KOPT-K1 (cell line): Measurements from ENCODE around the gene SPATS2L.
A peak's percentile ranks its signal among the peaks of the same experiment; 100 is the strongest.

ENCODE experiments used
- H3K27ac ChIP-seq: fragments of 200-600 bp; sonication (generic); 2 replicates; pipeline ENCODE4 v1.5.1; 2016; ENCODE audit warnings: antibody characterized with exemption, mild to moderate bottlenecking, low read depth, low read length; ENCODE audit not compliant: poor library complexity, severe bottlenecking
- H3K36me3 ChIP-seq: fragments of 200-600 bp; sonication (generic); 2 replicates; pipeline ENCODE4 v1.5.1; 2017; ENCODE audit warnings: antibody characterized with exemption, mild to moderate bottlenecking, low read length, moderate library complexity; ENCODE audit not compliant: insufficient read depth
- H3K9me3 ChIP-seq: fragments of 200-600 bp; sonication (generic); 2 replicates; pipeline ENCODE4 v1.5.1; 2017; ENCODE audit warnings: antibody characterized with exemption, low read length, mild to moderate bottlenecking; ENCODE audit not compliant: insufficient read depth, poor library complexity, severe bottlenecking

The SPATS2L gene

GRCh38 chr2:200363279-200363678 lies 56.8 kb downstream of the SPATS2L start:
- H3K27ac ChIP-seq, result no peak overlapping the region
- no peaks in the 10 kb centered on the region for H3K9me3 ChIP-seq
- H3K36me3 ChIP-seq, result no peaks in the 10 kb centered on the region

- H3K36me3 ChIP-seq, result no peaks in the 10 kb centered on the region
- no peaks in the 10 kb centered on the region for H3K9me3 ChIP-seq
- H3K27ac ChIP-seq, result no peak overlapping the region
Measured at GRCh38 chr2:200364142-200364541, 57.6 kb downstream of the SPATS2L start.

DNA sequence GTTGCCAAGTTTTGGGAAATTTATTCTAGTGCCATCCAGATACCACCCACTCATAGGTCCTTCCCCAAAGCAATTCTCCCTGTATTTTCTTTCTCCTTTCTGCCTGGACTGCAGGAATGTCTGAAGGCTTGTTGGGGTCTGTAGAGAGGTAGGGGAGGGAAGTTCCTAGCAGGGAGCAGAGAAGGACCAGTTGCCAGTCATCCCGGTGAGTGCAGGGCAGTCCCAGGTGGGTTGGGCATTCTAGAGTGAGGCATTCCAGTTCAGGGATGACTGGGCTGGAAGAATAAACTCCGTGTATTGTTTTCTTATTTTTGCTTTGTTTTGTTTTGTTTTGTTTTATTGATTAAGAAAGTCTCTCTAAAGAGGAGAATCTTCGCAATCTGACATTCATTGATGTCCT lies 58.1 kb downstream of the SPATS2L start:
- H3K36me3 ChIP-seq, result no peaks in the 10 kb centered on the region
- no peaks in the 10 kb centered on the region for H3K9me3 ChIP-seq
- H3K27ac ChIP-seq, result no peak overlapping the region

DNA sequence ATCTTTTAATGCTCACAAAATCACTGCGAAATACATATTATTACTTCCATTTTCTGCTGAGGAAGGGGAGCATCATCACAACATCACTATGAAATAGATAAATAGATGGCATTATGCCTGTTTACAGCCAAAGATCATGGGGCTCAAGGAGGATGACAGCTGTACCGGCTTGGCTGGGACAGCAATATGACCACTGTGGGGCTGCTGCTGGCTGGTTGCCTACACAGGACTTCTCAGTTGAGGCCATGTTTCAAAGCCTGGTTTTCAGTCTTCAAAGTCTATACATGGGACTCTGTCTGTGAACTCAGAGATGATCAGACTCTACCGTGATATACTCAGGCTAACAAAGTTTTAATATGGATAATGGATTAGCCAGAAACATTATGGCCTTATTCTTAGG lies 58.7 kb downstream of the SPATS2L start:
- H3K27ac ChIP-seq, result no peak overlapping the region
- H3K9me3 ChIP-seq, result no peaks in the 10 kb centered on the region
- H3K36me3 ChIP-seq, result no peaks in the 10 kb centered on the region

DNA sequence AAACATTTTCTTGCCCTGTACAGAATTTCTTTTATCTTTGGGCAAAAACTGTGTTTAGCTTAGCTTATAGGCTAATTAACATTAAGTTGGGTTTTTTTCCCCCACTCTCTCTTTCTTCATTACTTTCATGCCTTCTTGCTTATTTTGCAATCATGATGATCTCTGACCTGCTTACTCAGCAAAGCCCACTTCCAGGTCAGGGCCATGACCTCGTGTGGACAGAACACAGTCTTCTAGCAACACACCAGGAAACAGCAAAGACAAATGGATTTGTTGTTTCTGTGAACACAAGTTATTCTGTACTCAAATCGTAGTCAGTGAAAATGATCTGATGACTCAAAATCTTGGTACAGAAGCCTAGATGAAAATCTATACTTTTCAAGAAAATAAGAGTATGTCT lies 60.7 kb downstream of the SPATS2L start:
- Histone ChIP-seq H3K36me3 (no peaks in the 10 kb centered on the region), H3K27ac (no peak overlapping the region), H3K9me3 (no peaks in the 10 kb centered on the region)

- no peaks in the 10 kb centered on the region for H3K36me3 ChIP-seq
- no peak overlapping the region for H3K27ac ChIP-seq
Measured at GRCh38 chr2:200369886-200370285, 63.4 kb downstream of the SPATS2L start.

DNA sequence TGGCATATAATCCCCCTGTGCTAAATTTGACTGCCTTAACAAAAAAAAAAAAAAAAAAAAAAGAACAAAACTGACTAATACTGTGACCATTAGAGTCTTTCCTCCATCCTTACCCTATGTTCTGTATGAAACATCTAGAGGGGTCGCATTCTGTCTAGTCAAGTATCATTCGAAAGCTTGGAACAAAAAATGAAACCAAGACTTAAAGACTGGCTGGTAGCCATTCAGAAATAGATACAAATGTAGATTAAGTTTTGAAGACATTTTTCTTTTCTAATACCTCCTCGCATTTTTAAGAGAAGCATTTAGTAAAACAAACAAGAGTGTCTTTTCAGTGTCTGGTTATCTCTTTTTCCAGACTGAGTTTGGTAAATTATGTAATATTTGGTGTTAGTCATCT lies 66.7 kb downstream of the SPATS2L start:
- Histone ChIP-seq H3K36me3 (no peaks in the 10 kb centered on the region), H3K27ac (peak overlapping the region; percentile 51), H3K9me3 (no peaks in the 10 kb centered on the region)

More at GRCh38 chr2:200369886-200370285, 63.4 kb downstream of the SPATS2L start:
- no peaks in the 10 kb centered on the region for H3K9me3 ChIP-seq

DNA sequence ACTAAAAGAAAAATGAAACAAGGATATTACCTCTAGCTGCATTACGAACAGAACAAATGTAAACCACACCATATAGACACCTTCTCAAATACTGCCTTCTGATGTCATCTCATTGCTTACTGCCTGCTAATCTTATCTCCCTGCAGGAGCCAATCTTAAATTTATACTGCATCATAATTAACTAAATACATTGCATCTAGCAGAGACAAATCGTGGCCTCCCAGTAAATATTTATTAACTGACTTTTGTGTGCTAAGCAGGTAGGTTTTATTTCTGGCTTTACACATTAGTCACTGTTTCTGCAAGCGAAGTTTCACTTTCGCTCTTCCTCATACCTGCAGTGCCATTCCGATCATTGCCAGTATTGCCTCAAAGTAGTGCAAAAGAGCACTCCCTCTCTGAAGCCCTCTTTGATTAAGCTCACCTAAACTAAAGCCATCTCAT lies 67.5 kb downstream of the SPATS2L start:
- Histone ChIP-seq H3K36me3 (no peaks in the 10 kb centered on the region), H3K9me3 (no peaks in the 10 kb centered on the region), H3K27ac (peak overlapping the region; percentile 51)

GRCh38 chr2:200376513-200377354 lies 70.2 kb downstream of the SPATS2L start:
- H3K36me3 ChIP-seq, result no peaks in the 10 kb centered on the region
- H3K9me3 ChIP-seq, result no peaks in the 10 kb centered on the region
- H3K27ac ChIP-seq, result no peak overlapping the region

DNA sequence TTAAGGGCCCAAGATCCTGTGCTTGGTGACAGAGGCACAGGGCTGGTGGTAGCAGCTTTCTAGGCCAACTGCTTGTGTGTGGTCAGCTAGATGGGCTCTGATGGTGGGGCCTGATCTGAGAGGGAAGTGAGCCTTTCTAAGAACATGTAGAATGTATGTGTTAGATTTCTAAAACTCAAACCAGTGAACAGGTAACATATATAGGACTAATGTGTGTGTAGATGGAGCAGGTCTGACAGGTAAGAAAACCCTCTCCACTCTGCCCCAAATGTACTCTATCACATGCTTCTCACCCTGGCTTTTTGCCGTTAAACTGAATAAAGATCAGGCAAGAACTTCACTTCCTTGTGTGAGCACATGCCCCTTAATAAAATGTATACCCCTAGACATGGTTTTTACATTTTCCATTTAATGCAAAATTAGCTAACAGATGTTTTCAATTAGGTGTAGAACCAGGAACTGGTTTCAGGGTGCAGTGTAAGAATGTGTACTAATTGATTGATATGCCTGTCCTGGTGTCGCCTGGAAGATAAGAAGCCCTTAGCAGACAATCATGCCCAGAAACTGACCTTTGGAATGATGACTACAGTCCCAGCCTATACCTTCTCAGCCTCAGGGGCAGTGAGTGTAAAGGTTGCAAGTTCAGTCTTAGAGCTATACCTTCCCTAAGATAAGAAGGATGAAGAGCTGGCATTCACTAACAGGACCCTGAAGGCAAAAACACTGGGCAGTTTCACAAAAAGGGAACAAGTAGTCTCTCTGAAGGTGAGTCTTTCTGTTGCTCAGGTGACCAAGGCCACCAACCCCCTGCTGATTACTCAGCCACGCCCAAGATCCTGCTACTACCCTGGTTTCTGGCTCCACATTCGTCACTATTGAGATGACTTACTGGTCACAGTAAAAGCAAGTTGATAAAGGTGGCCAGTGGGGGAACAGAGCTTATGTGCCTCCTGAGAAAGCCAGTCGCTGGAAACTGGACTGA lies 71.2 kb downstream of the SPATS2L start:
- Histone ChIP-seq H3K36me3 (no peaks in the 10 kb centered on the region), H3K9me3 (no peaks in the 10 kb centered on the region), H3K27ac (no peak overlapping the region)

DNA sequence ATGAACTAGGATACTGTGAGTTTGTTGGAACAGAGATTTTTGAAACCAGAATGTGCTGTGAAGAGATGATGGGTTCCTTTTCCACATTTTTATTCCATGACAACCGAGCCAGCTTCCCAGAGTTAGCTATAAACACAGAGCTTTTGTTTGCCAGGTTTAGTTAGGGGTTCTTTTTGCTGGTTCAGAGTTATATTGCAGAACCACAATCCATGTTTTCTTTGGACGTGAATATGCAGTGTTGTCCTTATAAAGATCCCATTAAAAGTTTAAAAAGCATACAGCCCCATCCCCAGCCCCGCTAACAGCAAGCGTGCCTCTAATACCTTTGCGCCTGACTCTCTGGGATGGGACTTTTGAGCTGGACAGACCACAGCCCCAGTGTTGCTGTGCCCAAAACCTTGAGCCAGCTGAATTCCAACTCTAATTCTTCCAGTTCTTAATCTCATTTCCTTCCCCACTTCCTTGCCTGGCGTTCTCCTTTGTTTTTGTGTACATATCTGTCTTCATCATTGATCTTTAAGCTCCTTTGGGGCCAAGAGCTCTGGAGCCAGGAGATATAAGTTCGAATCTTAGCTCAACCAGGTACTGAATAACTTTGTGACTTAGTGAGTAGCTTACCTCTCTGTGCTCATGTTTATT lies 72.3 kb downstream of the SPATS2L start:
- no peaks in the 10 kb centered on the region for H3K9me3 ChIP-seq
- H3K36me3 ChIP-seq, result no peaks in the 10 kb centered on the region
- no peak overlapping the region for H3K27ac ChIP-seq

GRCh38 chr2:200379481-200380090 lies 73.1 kb downstream of the SPATS2L start:
- Histone ChIP-seq H3K36me3 (no peaks in the 10 kb centered on the region), H3K9me3 (no peaks in the 10 kb centered on the region), H3K27ac (no peak overlapping the region)

- no peaks in the 10 kb centered on the region for H3K9me3 ChIP-seq
- no peak overlapping the region for H3K27ac ChIP-seq
- H3K36me3 ChIP-seq, result no peaks in the 10 kb centered on the region
Measured at GRCh38 chr2:200380091-200380561, 73.6 kb downstream of the SPATS2L start.

DNA sequence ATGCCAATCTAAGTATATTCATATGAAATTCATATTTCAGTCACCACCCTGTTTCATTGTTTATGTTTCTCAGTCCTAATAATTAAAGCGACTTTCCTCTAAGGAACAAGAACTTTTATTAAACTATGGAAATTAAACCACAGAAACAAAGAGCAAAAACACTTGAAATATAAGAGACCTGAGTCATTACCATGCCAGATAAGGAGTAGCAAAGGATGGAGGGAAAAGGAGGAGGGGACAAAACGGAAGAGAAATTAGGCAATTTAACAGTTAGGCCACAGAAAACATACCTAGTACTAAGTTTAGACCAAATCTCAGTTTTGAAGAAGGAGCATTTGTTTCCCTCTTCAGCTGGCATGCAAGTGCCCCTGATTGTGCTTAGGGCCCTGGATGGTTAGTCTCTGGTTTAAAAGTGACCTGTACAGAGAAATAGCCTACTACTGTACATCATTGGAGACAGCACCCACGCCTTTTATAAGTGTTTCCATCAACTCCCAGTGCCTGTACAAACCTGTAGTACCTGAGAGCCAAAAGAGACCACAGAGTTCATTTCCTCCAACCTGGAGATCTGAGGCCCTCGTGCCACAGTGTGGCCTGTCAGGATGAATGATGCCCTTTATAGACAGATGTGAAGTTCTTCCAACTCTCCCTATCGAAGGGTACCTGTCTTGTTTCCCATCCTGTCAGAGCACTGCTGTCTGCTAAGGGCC lies 74.5 kb downstream of the SPATS2L start:
- Histone ChIP-seq H3K36me3 (no peaks in the 10 kb centered on the region), H3K27ac (no peak overlapping the region), H3K9me3 (no peaks in the 10 kb centered on the region)
